CD4-positive, alpha-beta memory T cell (primary cell): ENCODE results near the gene ZNF865. TPM values are rescaled to one million over a fixed set of nuclear protein-coding genes. Genes with fewer than 3 reads are reported as not detected.

Source experiments
- CTCF ChIA-PET: fragments of 350-600 bp; sonication (Branson Sonifier 250); formaldehyde crosslinking; loops from one replicate; lab custom pipeline; 2021; ENCODE audit warnings: inconsistent platforms; ENCODE audit not compliant: partially characterized antibody; lab: Charles Lee
- POLR2A ChIA-PET: fragments of 350-600 bp; sonication (Branson Sonifier 250); formaldehyde crosslinking; loops from one replicate; lab custom pipeline; 2021; ENCODE audit not compliant: partially characterized antibody; lab: Charles Lee
- DNase-seq, 5 donors: peaks; one replicate each; pipeline versions ENCODE4 v3.0.0 to v3.0.0-alpha.2; 2020 to 2022; ENCODE audit warnings: mixed read lengths in 1 of 5
- H3K27ac ChIP-seq: one replicate; pipeline ENCODE4 v1.7.0; 2013; ENCODE audit warnings: low read depth, low read length
- H3K27me3 ChIP-seq: 2 replicates; pipeline ENCODE4 v1.7.0; 2013; ENCODE audit warnings: mild to moderate bottlenecking, low read length, moderate library complexity; ENCODE audit not compliant: insufficient read depth
- H3K36me3 ChIP-seq: 2 replicates; pipeline ENCODE4 v1.7.0; 2013; ENCODE audit warnings: mild to moderate bottlenecking, low read length, moderate library complexity; ENCODE audit not compliant: insufficient read depth
- H3K4me1 ChIP-seq: 2 replicates; pipeline ENCODE4 v1.7.0; 2013; ENCODE audit warnings: mild to moderate bottlenecking, low read length, moderate library complexity; ENCODE audit not compliant: insufficient read depth
- H3K4me3 ChIP-seq, 2 donors: one replicate each; pipeline ENCODE4 v1.7.0; 2013; ENCODE audit warnings: low read length in 2 of 2, mild to moderate bottlenecking in 1 of 2
- H3K9me3 ChIP-seq, 2 donors: one replicate each; pipeline ENCODE4 v1.7.0; 2013; ENCODE audit warnings: low read length in 2 of 2, control low read depth in 1 of 2; ENCODE audit not compliant: control insufficient read depth in 1 of 2
- H3K27ac Mint-ChIP-seq, 7 donors: one replicate each; pipeline ENCODE4 v1.8.0; 2020 to 2021; ENCODE audit warnings: mixed read lengths in 7 of 7, mild to moderate bottlenecking in 6 of 7, inconsistent platforms in 3 of 7, moderate library complexity in 3 of 7
- H3K27me3 Mint-ChIP-seq, 2 donors: one replicate each; pipeline ENCODE4 v1.8.0; 2020 to 2021; ENCODE audit warnings: mixed read lengths in 2 of 2
- H3K36me3 Mint-ChIP-seq, 2 donors: one replicate each; pipeline ENCODE4 v1.8.0; 2020 to 2021; ENCODE audit warnings: mixed read lengths in 2 of 2, inconsistent platforms in 1 of 2, mild to moderate bottlenecking in 1 of 2
- H3K4me1 Mint-ChIP-seq, 4 donors: one replicate each; pipeline ENCODE4 v1.8.0; 2020 to 2021; ENCODE audit warnings: mixed read lengths in 4 of 4, mild to moderate bottlenecking in 1 of 4
- H3K4me3 Mint-ChIP-seq, 8 donors: one replicate each; pipeline ENCODE4 v1.8.0; 2020 to 2021; ENCODE audit warnings: mixed read lengths in 8 of 8, mild to moderate bottlenecking in 7 of 8, moderate library complexity in 6 of 8, inconsistent platforms in 3 of 8
- H3K9me3 Mint-ChIP-seq, 8 donors: one replicate each; pipeline ENCODE4 v1.8.0; 2020 to 2021; ENCODE audit warnings: mixed read lengths in 8 of 8, mild to moderate bottlenecking in 5 of 8, inconsistent platforms in 3 of 8, moderate library complexity in 1 of 8
- intact Hi-C: fragments of 100-400 bp; cut with micrococcal nuclease; formaldehyde crosslinking; loops from one replicate; pipeline ENCODE4 v1.15.1; 2023
- polyA plus RNA-seq, 2 donors: library from polyadenylated mRNA; unstranded; fragments of 300-500 nt; fragmentation: Illumina TruSeq; gene quantifications; one replicate each; pipeline ENCODE4 v1.2.3, GENCODE V29; 2021
- total RNA-seq, 2 experiments: library from RNA; stranded (reverse); gene quantifications; one replicate each; pipeline ENCODE4 v1.2.3, GENCODE V29; 2021

ZNF865 gene
- total and polyA plus RNA-seq, 4 experiments from 2014 or later = 0.30 to 20.9 (median 20.3) TPM; not detected in 1

DNA sequence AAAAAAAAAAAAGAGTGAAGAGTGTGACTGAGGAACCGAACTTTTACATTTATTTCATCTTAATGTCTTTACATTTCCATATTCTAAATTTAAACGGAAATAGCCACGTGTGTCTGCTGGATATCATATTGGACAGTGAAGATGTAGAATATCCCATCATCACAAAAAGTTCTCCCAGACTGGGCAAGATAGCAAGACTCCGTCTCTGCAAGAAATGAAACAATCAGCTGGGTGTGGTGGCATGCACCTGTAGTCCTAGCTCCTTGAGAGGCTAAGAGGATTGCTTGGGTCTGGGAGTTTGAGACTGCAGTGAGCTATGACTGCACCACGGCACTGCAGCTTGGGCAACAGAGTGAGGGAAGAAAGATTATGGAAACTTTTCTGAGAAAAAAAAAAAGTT is 28.7 kb upstream of the ZNF865 start:
- Mint-ChIP-seq H3K27me3 (peaks cover 0 to 1% of the 10 kb centered on the region in 2 donors), H3K27ac (peak overlapping the region in 4 of 7 donors; percentile 42 to 71 (median 44)), H3K4me3 (peak overlapping the region in 7 of 8 donors; percentile 18 to 70 (median 57)), H3K9me3 (peaks cover 0 to 4% (median 0%) of the 10 kb centered on the region in 8 donors), H3K4me1 (peaks cover 13 to 20% (median 15%) of the 10 kb centered on the region in 4 donors), H3K36me3 (peaks cover 12 to 17% of the 10 kb centered on the region in 2 donors)
- ChIA-PET POLR2A (interaction anchor here (1.0 kb wide), 1 partner anchor 10 kb away, joined by 3 read pairs; no protein-coding TSS in a partner anchor), CTCF (interaction anchor here (1.3 to 1.6 kb wide), 2 partner anchors 29 to 62 kb away, joined by 3 read pairs; partner anchors contain the start of gene ZNF865)
- Histone ChIP-seq H3K9me3 (no peaks in the 10 kb centered on the region), H3K4me1 (peaks cover 17% of the 10 kb centered on the region), H3K4me3 (no peak overlapping the region), H3K36me3 (no peaks in the 10 kb centered on the region), H3K27ac (no peak overlapping the region), H3K27me3 (no peaks in the 10 kb centered on the region)
- DNase-seq = no peak
- intact Hi-C loops = no loop called here

DNA sequence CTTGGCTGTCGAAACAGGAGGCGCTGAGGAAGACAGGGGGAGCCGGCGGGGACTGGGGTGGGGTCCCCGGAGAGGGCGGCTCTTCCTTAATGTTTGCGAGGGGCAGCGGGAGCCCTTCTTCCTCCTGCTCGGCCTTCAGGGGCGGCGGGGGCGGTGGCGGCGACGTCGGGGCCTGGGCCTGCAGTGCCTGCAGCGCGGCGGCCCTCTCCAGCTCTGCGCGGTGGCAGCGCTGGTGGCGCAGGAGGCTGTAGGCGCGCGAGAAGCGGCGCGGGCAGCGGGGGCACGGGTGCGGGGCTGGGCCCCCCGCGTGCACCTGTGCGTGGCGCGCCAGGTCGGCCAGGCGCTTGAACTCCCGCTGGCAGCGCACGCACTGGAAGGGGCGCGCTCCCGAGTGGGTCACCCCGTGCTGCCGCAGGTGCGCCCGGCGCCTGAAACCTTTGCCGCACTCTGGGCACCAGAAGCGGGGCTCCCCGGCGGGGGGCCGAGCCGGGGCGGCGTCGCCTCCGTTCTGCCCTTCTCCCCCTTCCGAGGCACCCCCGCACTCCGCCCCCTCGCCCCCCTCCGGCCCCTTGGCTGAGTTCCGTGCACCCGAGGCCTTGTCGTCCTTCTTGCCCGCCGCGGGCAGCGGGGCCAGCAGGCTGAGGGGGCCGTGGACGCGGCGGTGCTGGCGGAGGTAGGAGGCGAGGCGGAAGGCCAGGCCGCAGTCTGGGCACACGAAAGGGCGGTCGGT is 27.3 kb upstream of the ZNF865 start:
- ChIA-PET CTCF (no interaction called here), POLR2A (no interaction called here)
- Mint-ChIP-seq H3K36me3 (peaks cover 12 to 17% of the 10 kb centered on the region in 2 donors), H3K27ac (no peak overlapping the region), H3K4me3 (no peak overlapping the region), H3K27me3 (peaks cover 0 to 1% of the 10 kb centered on the region in 2 donors), H3K4me1 (peaks cover 16 to 25% (median 20%) of the 10 kb centered on the region in 4 donors), H3K9me3 (peaks cover 0 to 4% (median 0%) of the 10 kb centered on the region in 8 donors)
- DNase-seq = no peak
- intact Hi-C loops = no loop called here
- no peak overlapping the region for H3K27ac ChIP-seq
- no peaks in the 10 kb centered on the region for H3K36me3 ChIP-seq
- H3K4me3 ChIP-seq = no peak overlapping the region
- H3K4me1 ChIP-seq = peaks cover 20% of the 10 kb centered on the region
- no peaks in the 10 kb centered on the region for H3K27me3 ChIP-seq
- no peaks in the 10 kb centered on the region for H3K9me3 ChIP-seq

DNA sequence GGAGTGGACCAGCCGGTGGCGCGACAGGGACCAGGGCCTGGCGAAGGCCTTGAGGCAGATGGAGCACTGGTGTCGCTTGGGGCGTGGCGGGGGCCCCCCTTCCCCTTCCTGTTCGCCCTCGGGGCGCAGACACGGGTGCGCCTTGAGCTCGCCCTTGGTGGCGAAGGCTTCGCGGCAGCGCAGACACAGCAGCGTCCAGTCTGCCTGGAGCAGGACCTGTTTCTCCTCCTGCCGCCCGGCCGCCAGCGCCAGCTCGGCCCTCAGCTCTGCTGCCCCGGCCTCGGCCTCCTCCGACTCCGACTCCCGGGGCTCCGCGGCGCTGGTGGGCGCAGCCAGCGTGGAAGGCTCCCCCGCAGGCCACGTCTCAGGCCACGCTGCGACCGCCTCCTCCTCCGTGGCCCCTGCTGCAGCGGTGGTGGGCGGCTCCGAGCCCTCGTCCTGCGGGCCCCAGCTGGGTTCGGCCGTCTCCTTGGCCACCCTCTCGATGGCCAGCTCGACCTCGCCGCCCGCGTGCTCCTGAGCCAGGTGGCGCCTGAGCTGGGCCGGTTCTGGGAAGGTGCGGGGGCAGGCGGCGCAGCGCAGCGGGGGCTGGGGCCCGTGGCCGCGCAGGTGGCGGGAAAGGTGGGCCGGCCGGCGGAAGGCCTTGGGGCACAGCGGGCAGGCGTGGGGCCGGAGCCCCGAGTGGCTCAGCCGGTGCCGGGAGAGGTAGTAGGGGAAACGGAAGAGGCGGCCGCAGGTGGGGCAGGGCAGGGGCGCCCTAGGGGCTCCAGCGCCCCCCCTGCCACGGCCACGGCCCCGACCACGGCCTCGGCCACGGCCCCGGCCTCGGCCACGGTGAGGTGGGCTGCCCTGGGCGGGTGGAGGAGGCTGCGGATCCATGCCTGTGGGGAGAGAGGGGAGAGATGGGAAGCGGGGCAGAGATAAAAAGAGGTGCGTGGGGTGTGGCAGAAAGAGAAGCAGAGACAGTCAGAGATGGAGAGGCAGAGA is 26.4 kb upstream of the ZNF865 start:
- DNase-seq = no peak
- peak overlapping the region; percentile 83 to 95 (median 93) for H3K27ac Mint-ChIP-seq
- H3K4me1 Mint-ChIP-seq = peaks cover 16 to 25% (median 20%) of the 10 kb centered on the region in 4 donors
- intact Hi-C loops = no loop called here
- Histone ChIP-seq H3K36me3 (no peaks in the 10 kb centered on the region), H3K27me3 (no peaks in the 10 kb centered on the region), H3K4me3 (peak overlapping the region in 1 of 2 donors; percentile 61), H3K9me3 (no peaks in the 10 kb centered on the region), H3K27ac (no peak overlapping the region), H3K4me1 (peaks cover 20% of the 10 kb centered on the region)
- H3K9me3 Mint-ChIP-seq = peaks cover 0 to 4% (median 0%) of the 10 kb centered on the region in 8 donors
- POLR2A ChIA-PET = no interaction called here
- CTCF ChIA-PET = no interaction called here
- H3K36me3 Mint-ChIP-seq = peaks cover 12 to 17% of the 10 kb centered on the region in 2 donors
- peak overlapping the region in 7 of 8 donors; percentile 81 to 97 (median 88) for H3K4me3 Mint-ChIP-seq
- peaks cover 0 to 1% of the 10 kb centered on the region in 2 donors for H3K27me3 Mint-ChIP-seq

DNA sequence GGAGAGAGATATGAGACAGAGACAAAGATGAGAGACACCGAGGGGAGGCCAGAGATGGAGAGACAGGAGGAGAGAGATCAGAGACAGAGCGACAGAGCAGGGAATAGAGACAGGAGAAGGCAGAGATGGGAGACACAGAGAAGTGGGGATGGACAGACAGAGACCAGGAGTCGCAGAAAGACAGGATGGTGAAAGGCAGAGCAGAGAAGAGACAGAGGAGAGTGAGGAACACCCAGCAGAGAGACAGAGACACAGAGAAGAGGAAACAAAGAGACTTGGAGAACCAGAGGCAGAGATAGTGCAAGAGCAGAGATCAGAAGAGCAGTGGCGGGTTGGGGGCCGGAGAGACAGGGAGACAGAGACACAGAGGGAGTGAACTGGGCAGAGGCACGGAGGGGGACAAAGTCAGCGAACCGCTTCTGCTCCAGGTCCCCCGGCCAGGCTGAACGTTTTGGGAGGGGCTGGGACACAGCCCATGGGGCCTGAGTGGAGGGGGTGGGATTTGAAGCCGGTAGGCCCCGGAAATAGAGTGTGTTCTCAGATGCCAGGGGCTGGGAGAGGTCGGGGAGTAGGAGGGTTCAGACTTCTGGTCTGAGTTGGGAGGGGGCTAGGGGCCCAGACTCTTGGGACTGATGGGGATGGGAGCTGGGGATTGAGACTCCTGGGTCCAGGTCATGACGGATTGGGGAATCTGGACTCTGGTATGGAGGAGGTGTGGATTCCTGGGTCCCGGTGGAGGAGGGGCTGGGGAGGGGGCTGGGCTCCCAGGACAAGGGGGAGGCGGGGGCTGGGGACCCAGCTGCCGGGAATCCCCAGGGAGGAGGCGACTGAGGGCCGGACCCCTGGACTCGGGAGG is 25.5 kb upstream of the ZNF865 start:
- Mint-ChIP-seq H3K36me3 (peaks cover 12 to 17% of the 10 kb centered on the region in 2 donors), H3K9me3 (peaks cover 0 to 4% (median 0%) of the 10 kb centered on the region in 8 donors), H3K27me3 (peaks cover 0 to 1% of the 10 kb centered on the region in 2 donors), H3K4me3 (peak overlapping the region; percentile 81 to 97 (median 88)), H3K27ac (peak overlapping the region; percentile 83 to 95 (median 93)), H3K4me1 (peaks cover 18 to 31% (median 20%) of the 10 kb centered on the region in 4 donors)
- intact Hi-C loops = loop anchor here (1.0 to 2.0 kb wide), 4 partner anchors 19 to 63 kb away; partner anchors contain the start of gene FIZ1
- no peak for DNase-seq
- CTCF ChIA-PET = interaction anchor here (1.5 to 2.0 kb wide), 2 partner anchors 52 to 53 kb away, joined by 7 read pairs; no protein-coding TSS in a partner anchor
- H3K9me3 ChIP-seq = no peaks in the 10 kb centered on the region
- POLR2A ChIA-PET = interaction anchor here (0.6 to 2.6 kb wide), 6 partner anchors 20 to 55 kb away, joined by 4 to 30 read pairs (median 10); partner anchors contain the start of genes FIZ1, ZNF524, ZNF784 and ZNF865
- no peaks in the 10 kb centered on the region for H3K36me3 ChIP-seq
- H3K4me1 ChIP-seq = peaks cover 20% of the 10 kb centered on the region
- peak overlapping the region; percentile 17 to 61 for H3K4me3 ChIP-seq
- H3K27ac ChIP-seq = peak overlapping the region; percentile 69
- no peaks in the 10 kb centered on the region for H3K27me3 ChIP-seq

DNA sequence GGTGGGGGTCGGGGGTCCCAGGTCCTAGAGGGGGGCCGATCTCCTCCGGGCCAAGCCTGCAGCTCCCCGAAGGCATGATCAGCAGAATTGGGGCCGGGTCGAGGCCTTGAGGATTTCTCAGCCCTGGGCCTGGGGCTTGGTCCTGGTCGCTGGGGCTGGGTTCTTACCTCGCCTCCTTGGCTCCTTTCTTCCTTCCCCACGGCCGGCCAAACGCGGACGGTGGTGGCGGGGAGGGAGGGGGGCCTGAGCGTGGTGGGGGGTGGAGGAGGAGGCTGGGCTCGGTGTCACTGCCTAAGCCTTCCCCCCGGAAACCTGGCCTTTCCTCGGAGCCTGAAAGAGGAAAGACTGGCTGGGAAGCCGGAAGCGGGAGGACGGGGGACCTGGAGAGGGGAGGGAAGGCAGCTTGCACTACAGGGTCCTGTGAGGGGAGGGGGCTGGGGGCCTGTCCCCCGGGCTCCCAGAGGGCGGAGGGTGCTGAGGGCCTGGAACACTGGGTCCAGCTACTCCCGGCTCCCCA is 24.8 kb upstream of the ZNF865 start, which contains the start of gene ZNF579:
ZNF579 (minus strand) TSS at position 221 of the 517 bp plus-strand sequence. CDS start 1,209 bp downstream, outside the sequence.
- intact Hi-C loops = loop anchor here (1.0 to 2.0 kb wide), 4 partner anchors 18 to 64 kb away; partner anchors contain the start of gene FIZ1
- peak; percentile 58 to 78 (median 63) for DNase-seq
- Histone ChIP-seq H3K4me1 (peaks cover 21% of the 10 kb centered on the region), H3K36me3 (no peaks in the 10 kb centered on the region), H3K4me3 (peak within 1 kb of the TSS; percentile 61 to 68), H3K9me3 (no peaks in the 10 kb centered on the region), H3K27ac (peak within 1 kb of the TSS; percentile 69), H3K27me3 (no peaks in the 10 kb centered on the region)
- Mint-ChIP-seq H3K36me3 (peaks cover 12 to 17% of the 10 kb centered on the region in 2 donors), H3K27me3 (peaks cover 0 to 1% of the 10 kb centered on the region in 2 donors), H3K9me3 (peaks cover 0 to 4% (median 0%) of the 10 kb centered on the region in 8 donors), H3K27ac (peak within 1 kb of the TSS; percentile 86 to 95 (median 93)), H3K4me3 (peak within 1 kb of the TSS; percentile 81 to 97 (median 88)), H3K4me1 (peaks cover 22 to 38% (median 25%) of the 10 kb centered on the region in 4 donors)
- CTCF ChIA-PET = interaction anchor here (0.8 to 2.0 kb wide), 3 partner anchors 25 to 52 kb away, joined by 3 to 7 read pairs (median 7); partner anchors contain the start of gene ZNF865
- POLR2A ChIA-PET = interaction anchor here (0.6 to 2.6 kb wide), 9 partner anchors 15 to 62 kb away, joined by 3 to 30 read pairs (median 5); partner anchors contain the start of genes FIZ1, ZNF524, ZNF581 and ZNF784
